Stimulated activated CD8-positive, alpha-beta memory T cell treated with anti-CD3 and anti-CD28 coated beads, Interleukin-2, amount 100 ng/mL, for 48 hours (primary cell): Measurements from ENCODE around the gene IL17C.

Experiments
- DNase-seq, 2 donors: peaks; one replicate each; pipeline ENCODE4 v3.0.0-alpha.2; 2020; ENCODE audit warnings: low read depth in 2 of 2

IL17C gene

DNA sequence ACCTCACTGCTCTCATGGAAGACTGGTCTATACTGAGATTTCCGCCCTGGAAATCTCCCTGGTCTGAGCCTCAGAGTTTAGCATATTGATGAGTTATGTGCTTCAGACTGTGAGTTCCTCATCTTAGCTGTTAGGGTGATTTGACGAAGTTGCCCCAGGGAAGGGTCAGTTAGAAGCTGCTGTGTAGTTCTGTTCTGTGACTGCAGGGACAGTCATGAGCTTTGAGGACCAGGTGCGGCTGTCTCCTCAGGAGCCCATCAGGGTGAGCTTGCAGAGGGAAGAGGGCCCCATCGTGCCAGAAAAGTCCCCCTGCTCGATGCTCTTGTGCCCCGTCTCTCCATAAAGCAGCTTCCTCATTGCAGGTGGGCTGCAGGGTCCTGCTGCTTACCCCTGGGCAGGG is 28.3 kb upstream of the IL17C start:
- no peak for DNase-seq

DNA sequence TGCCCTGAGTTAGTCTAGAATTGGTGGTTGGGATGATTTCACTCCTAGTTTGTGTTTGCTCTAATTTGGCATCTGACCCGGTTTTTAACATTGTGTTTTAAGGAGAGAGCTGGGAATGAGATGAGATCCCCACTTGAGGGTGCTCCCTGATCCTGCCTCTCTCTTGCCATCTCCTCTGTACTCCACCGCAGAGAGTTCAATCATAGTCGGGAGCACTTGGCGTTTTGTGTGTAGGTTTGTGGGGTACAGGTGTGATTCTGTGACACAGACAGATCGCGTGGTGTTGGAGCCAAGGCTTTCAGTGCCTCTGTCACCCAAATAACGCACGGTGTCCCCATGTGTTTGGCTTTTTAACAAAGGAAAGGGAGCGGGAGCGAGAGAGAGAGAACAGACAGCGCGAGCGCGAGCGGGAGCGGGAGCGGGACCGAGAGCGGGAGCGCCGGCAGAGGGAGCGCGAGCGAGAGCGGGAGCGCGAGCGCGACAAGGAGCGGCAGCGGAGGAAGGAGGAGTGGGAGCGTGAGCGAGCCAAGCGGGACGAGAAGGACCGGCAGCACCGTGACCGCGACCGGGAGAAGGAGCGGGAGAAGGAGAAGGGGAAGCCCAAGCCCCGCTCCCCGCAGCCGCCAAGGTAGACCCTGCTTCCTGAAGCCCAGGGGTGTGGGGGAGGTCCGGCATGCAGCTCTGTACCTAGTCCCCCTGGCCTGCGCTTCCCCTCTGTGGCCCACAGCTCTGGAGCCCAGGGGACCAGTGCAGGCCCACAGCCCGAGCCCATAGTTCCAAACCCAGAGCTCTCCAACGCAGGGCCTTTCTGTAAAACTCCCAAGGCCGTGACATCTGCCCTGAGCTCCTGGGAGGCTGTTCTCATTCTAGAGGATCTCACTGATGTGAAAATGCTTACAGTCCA is 27.2 kb upstream of the IL17C start:
- no peak for DNase-seq

DNA sequence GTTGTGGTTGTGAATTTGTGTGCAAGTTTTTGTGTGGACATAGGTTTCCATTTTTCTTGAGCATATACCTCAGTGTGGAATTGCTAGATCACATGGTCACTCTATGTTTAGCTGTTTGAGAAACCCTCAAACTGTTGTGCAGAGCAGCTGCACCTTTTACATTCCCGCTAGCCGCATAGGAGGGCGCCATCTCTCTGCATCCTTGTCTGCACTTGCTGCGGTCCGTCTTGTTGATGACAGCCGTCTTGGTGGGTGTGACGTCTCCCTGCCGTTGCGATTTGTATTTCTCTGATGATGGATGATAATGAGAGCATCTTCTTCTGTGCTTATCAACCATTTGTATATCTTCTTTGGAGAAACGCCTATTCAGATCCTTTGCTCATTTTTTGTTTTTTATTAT is 25.1 kb upstream of the IL17C start:
- DNase-seq, result no peak

DNA sequence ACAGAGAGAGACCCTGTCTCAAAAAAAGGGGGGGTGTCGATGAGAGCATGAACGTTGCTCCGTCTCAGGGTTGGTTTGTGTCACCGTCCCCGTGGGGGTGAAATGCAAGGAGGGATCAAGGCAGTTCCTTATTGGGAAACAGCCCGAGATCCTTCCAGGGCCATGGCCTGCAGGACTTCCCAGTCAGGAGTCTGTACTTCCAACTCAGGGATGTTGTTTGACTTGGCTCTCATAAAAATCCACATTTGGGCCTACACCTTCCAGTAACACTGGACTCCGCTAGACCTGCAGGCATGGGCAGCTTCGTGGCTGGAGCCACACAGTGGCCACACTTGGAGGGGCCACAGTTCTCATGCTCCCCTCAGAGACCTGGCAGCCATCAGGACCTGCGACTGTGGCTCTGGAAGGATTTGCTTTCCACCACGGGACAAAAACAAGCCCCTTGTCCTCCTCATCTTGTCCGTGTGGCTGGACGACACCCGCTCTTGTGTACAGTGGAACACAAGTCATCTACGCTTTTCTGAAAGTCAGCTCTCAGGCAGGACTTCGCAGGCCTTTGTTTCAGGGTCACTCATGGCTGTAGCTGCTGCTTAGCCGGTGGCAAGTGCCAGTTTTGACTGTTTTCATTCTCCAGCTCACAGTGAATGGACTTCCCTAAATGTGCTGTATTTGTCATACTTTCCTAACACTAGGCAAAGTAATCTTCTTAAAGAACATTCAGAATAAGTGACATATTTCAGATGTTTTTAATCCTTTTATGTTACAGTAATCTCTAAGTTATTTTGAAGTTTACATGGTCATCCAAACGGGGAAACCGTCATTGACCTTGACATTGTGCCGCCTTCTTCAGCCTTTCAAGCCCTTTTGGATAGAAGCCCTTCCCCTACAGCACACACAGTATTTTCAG is 24.2 kb upstream of the IL17C start:
- DNase-seq, result no peak

DNA sequence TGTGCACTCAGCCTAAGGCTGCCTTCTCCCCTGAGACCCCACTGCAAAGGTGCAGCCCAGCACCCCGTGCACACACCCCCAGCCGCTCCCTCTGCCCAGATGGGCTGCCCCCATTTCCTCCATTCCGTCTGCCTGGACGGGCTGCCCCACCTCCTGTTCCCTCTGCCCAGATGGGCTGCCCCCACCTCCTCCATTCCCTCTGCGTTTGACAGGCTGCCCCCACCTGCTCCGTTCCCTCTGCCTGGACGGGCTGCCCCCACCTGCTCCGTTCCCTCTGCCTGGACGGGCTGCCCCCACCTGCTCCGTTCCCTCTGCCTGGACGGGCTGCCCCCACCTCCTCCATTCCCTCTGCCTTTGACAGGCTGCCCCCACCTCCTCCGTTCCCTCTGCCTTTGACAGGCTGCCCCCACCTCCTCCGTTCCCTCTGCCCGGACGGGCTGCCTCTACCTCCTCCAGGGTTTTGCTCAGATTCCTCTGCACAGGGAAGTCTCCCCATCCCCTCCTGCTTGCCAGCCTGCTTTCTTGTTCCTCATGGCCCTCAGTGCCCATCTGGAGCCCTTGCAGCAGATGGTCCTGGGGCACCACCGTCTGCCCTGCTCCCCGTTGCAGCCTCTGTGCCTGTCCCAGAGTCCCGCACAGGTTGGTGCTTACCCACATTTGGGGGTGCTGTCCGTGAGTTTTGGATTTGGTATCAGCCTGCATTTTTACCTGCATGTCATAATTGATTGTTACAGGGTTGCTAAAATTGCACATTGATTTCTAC is 23.4 kb upstream of the IL17C start:
- no peak for DNase-seq

DNA sequence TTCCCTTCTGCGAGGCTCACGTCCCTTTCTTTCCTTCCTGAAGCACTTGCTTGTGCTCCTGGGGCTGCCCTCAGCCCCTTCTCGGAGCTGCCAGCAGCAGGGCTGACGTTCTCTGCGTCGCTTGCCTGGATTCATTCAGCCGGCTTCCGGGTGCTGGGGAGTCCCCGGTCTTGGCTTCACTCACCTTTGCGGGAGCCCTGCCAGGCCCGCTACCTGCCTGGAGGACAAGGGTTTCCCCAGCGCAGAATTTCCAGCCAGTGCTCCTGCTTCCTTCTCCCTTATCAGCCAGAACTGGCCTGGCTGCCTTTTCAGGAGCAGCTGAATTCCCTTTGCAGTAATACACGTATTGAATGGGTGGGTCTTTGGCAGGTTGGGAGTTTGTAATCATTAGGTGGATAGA is 22.1 kb upstream of the IL17C start:
- no peak for DNase-seq

DNA sequence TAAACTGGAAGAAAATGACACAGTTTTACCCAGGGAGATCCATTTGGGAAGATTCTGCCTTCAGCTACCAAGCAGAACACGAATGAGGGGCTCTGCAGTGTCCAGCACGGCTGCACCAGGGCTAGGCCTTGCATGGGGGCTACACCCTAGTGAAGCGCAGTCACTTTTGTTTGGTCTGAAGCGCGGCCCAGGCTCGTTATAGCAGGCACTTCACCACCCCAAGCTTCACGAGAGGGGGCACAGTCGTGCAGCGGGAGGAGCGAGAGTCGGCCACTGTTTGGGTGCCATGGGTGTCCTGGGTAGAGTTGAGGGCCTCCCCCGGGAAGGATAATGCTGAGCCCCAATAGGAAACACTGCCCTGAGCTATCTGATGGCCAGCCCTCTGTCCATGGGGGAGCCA is 21.6 kb upstream of the IL17C start:
- no peak for DNase-seq

DNA sequence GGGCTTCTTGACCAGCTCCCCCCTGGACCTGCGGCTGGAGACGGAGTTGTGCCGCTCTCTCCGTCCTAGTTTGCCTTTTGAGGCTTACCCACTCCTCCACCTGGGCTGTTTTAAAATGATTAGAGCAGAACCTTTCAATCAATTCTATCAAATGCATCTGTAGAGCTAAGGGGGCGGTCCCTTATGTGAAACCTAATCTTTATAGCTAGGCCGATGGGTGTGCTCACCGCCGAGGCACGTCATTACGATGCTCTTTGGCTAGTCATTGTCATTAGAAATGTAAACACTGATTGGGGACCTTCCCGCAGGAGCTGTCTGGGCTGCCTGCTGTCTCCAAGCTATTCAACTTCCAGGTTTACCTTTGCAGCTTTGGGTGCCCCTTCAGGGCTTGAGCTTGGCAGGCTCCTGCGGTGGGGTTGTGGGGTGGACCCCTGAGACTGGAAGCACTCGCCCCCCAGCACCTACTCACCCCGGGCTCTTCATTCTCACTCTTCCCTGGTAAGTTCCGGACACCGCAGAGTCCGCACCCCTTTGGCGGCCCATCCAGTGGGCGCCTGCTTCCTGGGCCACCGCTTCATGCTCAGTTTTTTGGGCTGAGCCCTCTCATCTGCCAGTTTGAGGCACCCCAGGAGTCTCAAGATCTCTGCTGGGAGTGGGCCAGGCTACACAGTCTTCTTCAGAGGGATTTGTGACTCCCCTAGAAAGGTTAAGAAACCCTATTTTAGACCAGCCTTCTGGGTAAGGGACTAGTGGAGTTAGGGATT is 20.9 kb upstream of the IL17C start:
- no peak for DNase-seq

DNA sequence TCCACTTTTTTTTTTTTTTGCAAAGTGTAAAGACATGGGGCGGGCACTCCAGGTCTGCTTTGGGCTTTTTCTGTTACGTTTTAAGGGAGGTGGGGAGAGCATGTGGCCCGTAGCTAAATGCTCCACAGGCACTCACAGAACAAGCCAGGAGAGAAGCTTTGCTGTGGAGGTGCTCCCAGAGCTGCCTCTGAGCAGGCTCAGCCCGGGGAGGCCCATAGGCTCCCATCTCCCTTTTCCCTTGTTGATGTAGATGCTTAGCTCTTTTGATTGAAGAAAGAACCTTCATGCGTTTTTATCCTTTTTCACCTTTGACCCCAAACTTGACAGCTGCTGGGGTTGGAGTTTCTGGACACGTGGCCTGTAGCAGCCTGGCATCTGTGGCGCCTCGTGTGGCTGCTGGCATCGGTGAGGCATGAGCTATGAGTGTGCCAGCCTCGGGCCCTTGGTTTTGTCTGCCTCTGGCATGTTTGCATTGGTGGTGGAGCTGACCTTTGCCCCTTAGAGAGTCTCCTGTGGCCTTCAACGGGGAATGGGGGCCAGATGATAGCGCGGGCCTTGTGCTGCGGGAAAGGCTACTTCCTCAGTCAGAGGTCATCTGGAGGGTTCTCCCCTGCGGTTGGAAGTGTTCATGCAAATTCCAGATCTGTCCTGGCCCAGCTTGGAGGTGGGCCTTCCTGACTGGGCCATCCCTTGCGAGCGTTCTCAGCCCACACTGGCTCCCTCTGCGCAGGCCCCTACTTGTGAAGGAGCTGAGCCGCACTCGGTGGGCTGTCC is 20.0 kb upstream of the IL17C start:
- no peak for DNase-seq

DNA sequence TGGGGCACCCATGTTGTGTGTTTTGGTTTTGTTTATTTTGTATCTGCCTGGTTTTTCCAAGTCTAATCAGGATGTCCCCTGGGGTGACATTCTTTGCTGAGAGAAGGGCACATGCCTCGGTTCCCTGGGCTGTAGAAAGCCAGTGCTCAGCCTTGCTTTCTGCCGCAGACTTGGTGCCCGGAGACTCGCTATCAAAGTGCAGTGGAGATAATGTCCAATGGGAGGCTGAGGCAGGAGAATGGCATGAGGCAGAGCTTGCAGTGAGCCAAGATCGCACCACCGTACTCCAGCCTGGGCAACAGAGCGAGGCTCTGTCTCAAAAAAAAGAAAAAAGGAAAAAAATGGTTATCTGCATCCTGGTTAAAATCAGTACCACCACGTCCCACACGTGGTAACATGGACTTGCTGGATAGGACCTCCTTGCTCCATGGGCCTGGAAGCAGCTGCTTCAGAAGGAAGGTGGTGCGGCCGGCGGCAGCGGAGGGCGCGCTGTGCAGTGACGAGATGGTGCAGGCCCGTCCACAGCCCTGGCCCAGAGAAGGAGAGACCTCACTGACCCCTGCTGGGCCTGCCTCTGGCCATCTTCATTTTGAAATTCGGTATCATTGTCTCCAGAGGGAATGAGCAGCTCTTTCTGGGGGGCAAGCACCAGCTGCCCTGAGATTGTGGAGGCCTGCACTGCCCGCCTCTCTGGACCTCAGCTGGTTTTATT is 19.3 kb upstream of the IL17C start:
- no peak for DNase-seq

DNA sequence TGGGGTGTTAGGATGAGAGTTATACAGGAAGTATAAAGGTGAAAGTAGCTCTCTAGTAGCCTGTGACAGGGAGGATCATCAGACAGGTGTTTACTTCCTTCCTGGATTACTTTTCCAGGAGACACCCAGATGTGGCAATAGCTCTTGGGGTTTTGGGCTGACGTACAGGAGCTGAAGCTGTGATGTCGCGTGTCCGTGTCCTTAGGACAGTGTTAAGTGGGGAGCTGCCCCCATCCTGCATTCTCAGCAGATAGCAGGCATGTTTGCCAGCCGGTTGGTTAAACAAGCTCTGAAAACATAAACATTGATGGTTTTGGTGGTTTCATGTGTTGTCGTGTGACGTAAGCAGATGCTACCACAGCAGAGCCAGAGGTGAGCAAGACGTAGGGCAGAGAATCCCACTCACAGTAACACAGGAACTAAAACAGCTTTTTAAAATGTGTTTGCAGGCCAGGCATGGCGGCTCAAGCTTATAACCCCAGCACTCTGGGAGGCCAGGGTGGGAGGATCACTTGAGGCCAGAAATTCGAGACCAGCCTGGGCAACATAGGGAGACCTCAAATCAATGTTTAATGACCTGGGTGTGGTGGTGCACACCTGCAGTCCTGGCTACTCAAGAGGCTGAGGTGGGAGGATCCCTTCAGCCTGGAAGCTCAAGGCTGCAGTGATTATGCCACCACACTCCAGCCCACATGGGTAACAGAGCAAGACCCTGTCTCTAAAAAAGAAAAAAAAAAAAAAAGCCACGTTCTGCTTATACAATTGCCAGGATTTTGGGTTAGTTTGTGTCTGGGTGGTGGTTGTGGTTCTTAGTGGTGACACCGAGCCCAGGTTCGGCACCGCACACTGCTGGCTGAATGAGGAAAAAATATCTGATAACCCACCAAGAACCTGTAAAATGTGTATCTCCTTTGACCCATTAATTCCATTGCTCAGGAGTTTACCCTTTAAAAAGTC is 18.2 kb upstream of the IL17C start:
- no peak for DNase-seq

DNA sequence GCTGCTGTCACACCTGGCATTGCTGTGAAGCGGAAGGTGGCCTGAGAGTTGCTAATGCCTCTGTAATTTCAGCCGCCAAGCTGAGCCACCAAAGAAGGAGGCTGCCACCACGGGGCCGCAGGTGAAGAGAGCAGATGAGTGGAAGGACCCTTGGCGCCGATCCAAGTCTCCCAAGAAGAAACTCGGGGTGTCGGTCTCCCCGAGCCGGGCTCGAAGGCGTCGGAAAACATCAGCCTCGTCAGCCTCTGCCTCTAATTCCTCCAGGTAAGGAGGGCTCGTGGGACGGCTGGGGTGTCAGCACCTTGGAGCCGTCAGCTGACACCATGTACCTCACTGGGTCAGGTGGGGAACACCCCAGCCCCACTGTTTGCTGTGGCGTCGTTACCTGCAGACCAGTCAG is 16.2 kb upstream of the IL17C start:
- DNase-seq, result no peak

DNA sequence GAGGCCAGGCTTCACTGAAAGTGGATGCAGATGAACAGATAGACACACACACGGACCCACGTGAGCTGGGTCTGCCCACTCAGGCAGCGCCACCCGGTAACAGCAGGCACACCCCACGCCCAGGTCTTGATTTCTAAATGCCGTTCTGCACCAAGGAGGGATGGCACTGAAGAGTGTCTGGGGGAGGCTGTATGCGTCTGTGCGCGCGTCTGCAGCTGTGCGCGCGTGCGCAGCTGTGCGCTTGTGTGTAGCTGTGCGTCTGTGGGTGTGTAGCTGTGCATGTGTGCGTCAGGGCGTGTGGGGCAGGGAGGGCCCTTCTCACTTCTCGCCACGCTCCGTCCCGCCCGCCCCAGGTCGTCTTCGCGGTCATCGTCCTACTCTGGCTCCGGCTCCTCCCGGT is 15.5 kb upstream of the IL17C start:
- no peak for DNase-seq

DNA sequence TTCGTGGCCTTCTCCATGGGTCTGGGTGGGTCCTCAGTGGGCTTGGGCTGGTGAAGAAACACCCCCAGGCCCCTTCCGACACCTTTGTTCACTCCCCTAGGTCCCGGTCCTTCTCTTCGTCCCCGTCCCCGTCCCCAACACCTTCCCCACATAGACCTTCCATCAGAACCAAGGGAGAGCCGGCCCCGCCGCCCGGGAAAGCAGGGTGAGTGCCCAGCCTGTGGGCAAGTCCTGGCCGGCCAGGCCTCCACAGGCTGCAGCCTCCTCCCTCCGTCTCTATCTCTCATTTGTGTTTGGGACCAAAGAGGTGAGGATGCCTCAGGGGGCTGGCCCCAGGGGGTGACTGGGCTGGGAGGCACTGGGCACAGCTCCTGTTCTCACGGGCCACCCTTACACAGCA is 14.5 kb upstream of the IL17C start:
- DNase-seq, result no peak

DNA sequence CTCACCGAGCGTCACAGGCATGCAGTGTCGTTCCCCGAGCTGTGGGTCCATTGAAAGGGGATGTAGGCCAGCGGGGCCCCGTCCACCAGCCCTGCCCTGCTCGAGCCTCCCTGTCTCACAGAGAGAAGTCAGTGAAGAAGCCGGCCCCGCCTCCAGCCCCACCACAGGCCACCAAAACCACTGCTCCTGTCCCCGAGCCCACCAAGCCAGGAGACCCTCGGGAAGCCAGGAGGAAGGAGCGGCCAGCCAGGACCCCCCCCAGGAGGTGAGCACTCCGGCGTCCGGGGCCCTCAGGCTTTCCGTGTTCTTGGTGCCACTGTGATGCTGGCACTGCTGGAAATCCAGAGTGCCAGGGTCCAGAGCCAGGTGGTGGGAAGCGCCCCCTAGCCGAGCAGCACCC is 13.9 kb upstream of the IL17C start:
- DNase-seq, result no peak

DNA sequence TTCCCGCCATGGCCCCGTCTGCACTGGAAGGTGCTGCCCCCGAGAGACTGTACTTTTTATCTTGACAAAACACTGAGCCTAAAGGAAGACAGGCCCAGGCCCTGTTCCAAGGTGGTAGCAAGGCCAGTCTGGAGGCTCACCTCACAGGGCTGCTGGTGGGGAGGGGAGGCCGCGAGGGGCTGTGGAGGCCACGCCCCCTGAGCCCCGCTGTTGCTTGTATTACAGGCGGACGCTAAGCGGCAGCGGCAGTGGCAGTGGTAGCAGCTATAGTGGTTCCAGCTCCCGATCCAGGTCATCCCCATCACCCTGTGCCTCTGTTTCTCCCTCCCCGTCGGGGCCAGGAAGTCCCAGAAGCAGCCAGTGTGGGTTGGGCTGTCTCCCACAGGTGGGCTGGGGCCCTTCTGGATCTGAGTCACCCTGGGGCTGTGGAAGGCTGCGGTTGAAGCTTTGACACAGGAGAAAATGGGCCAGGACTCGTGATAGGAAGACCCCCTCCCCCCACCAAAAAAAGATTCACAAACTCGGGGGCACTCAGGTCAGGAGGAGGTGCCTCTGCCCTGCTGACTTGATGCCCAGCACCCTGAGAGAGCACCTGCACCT is 13.3 kb upstream of the IL17C start:
- DNase-seq, result no peak

DNA sequence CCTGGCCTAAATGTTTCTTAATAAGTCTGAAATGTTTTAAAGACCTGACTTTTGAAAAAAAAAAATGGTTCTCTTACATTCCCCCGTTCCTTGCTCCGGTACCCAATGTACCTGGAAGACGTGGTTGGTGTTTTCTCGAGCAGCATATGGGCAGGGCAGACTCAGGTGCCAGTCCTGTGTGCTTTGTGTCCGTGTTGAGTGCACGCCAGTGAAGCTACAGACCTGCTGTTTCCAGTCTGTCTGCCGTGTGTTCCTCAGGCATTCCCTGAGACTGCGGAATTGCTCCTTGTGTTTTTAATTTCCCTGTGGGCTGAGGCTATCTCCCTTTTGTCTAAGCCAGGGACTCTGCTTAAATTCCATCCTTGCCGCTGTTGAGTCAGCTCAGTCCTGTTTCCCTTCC is 11.7 kb upstream of the IL17C start:
- DNase-seq, result no peak
